GM23338 (cell line): ENCODE measurements around the gene LRRC26. TPM values are rescaled to one million over a fixed set of nuclear protein-coding genes. Genes with fewer than 3 reads are reported as not detected.

Source experiments
- ATAC-seq: fragments of 200-7000 bp; cut with Tn5 transposase; 3 replicates; pipeline ENCODE4 v1.9.1; 2020
- DNase-seq: peaks from one replicate; pipeline ENCODE4 v3.0.0-alpha.2; 2015; ENCODE audit warnings: low spot score
- H2AFZ ChIP-seq: fragments of 200-600 bp; sonication (generic); 2 replicates; pipeline ENCODE4 v1.8.0; 2016; ENCODE audit warnings: antibody characterized with exemption, mild to moderate bottlenecking, moderate library complexity
- H3F3A ChIP-seq: fragments of 200-600 bp; sonication (generic); replicated peaks from 2 replicates; pipeline ENCODE4 v1.8.0; 2017; ENCODE audit warnings: antibody characterized with exemption, mixed run types, low read depth
- H3K27ac ChIP-seq: fragments of 200-600 bp; sonication (generic); 2 replicates; pipeline ENCODE4 v1.6.1; 2016; ENCODE audit warnings: low read depth
- H3K27me3 ChIP-seq: fragments of 200-600 bp; sonication (generic); 2 replicates; pipeline ENCODE4 v1.8.0; 2016; ENCODE audit warnings: mild to moderate bottlenecking, mixed run types, moderate library complexity; ENCODE audit not compliant: insufficient read depth
- H3K36me3 ChIP-seq: fragments of 200-600 bp; sonication (generic); 2 replicates; pipeline ENCODE4 v1.8.0; 2016; ENCODE audit warnings: mild to moderate bottlenecking; ENCODE audit not compliant: insufficient read depth
- H3K4me1 ChIP-seq: fragments of 200-600 bp; sonication (generic); 2 replicates; pipeline ENCODE4 v1.8.0; 2016; ENCODE audit warnings: mild to moderate bottlenecking, moderate library complexity; ENCODE audit not compliant: insufficient read depth
- H3K4me2 ChIP-seq: fragments of 200-600 bp; sonication (generic); 2 replicates; pipeline ENCODE4 v1.7.1; 2017; ENCODE audit warnings: mixed run types
- H3K4me3 ChIP-seq: fragments of 200-600 bp; sonication (generic); 2 replicates; pipeline ENCODE4 v1.6.1; 2016; ENCODE audit warnings: mixed run types
- H3K79me2 ChIP-seq: fragments of 200-600 bp; sonication (generic); replicated peaks from 2 replicates; pipeline ENCODE4 v1.8.0; 2017; ENCODE audit warnings: mild to moderate bottlenecking; ENCODE audit not compliant: insufficient read depth
- H3K9me2 ChIP-seq: fragments of 200-600 bp; sonication (generic); 2 replicates; pipeline ENCODE4 v1.8.0; 2017; ENCODE audit not compliant: insufficient read depth
- H4K20me1 ChIP-seq: fragments of 200-600 bp; sonication (generic); replicated peaks from 2 replicates; pipeline ENCODE4 v1.8.0; 2017; ENCODE audit warnings: mild to moderate bottlenecking; ENCODE audit not compliant: insufficient read depth
- H3K27ac Mint-ChIP-seq: 2 replicates; pipeline ENCODE4 v1.8.0; 2020; ENCODE audit warnings: inconsistent platforms, mild to moderate bottlenecking, moderate library complexity, mixed read lengths
- H3K27me3 Mint-ChIP-seq: 3 replicates; pipeline ENCODE4 v1.8.0; 2022; ENCODE audit warnings: low read depth, mild to moderate bottlenecking, moderate library complexity, mixed read lengths, inconsistent platforms; ENCODE audit not compliant: insufficient read depth, poor library complexity
- H3K36me3 Mint-ChIP-seq: 3 replicates; pipeline ENCODE4 v1.8.0; 2021; ENCODE audit warnings: low read depth, mild to moderate bottlenecking, inconsistent platforms, moderate library complexity, mixed read lengths
- H3K4me1 Mint-ChIP-seq: 3 replicates; pipeline ENCODE4 v1.8.0; 2020; ENCODE audit warnings: mild to moderate bottlenecking, inconsistent platforms, mixed read lengths
- H3K4me3 Mint-ChIP-seq: 3 replicates; pipeline ENCODE4 v1.8.0; 2021; ENCODE audit warnings: moderate library complexity, mild to moderate bottlenecking, inconsistent platforms, mixed read lengths
- H3K9me3 Mint-ChIP-seq: 3 replicates; pipeline ENCODE4 v1.8.0; 2020; ENCODE audit warnings: moderate library complexity, mild to moderate bottlenecking, inconsistent platforms, mixed read lengths
- CREB1 ChIP-seq: fragments of 250-450 bp; sonication (Bioruptor Pico); IDR thresholded peaks from 2 replicates; pipeline ENCODE4 v1.5.0; 2020; ENCODE audit warnings: low read depth, mild to moderate bottlenecking, moderate library complexity
- EZH2 ChIP-seq: fragments of 200-600 bp; sonication (generic); IDR thresholded peaks from one replicate; pipeline ENCODE4 v1.8.0; 2017; ENCODE audit warnings: antibody characterized with exemption, mild to moderate bottlenecking, low read depth; ENCODE audit not compliant: unreplicated experiment
- EZH2phosphoT487 ChIP-seq: fragments of 200-600 bp; sonication (generic); IDR thresholded peaks from one replicate; pipeline ENCODE4 v1.8.1; 2018; ENCODE audit warnings: antibody characterized with exemption; ENCODE audit not compliant: unreplicated experiment
- NANOG ChIP-seq: IDR thresholded peaks from 2 replicates; pipeline ENCODE4 v1.6.1; 2016; ENCODE audit warnings: antibody characterized with exemption, borderline replicate concordance
- POLR2AphosphoS5 ChIP-seq: IDR thresholded peaks from 2 replicates; pipeline ENCODE4 v1.6.1; 2016; ENCODE audit warnings: antibody characterized with exemption, low read depth
- ZNF114 ChIP-seq: fragments of 250-450 bp; sonication (Bioruptor Pico); IDR thresholded peaks from 2 replicates; pipeline ENCODE4 v1.5.0; 2020; ENCODE audit warnings: mild to moderate bottlenecking, moderate library complexity
- ZNF331 ChIP-seq: fragments of 250-450 bp; sonication (Bioruptor Pico); IDR thresholded peaks from 2 replicates; pipeline ENCODE4 v1.5.0; 2020; ENCODE audit warnings: low read depth, mild to moderate bottlenecking, moderate library complexity
- polyA plus RNA-seq: library from polyadenylated mRNA; unstranded; fragments of >200 nt; fragmentation: Nextera tagmentation; extraction: Ambion mirVana; gene quantifications from 2 replicates; pipeline ENCODE4 v1.2.1, GENCODE V29; 2016
- total RNA-seq: library from RNA; depleted of rRNA; stranded (reverse); fragments of >200 nt; shearing (Covaris generic); gene quantifications from 2 replicates; pipeline ENCODE4 v1.2.3, GENCODE V29; 2014
- TF ChIP-seq, protein P1 (sequence below): IDR thresholded peaks from one replicate; pipeline ENCODE4 v1.6.1; 2018; ENCODE audit warnings: antibody characterized with exemption; ENCODE audit not compliant: unreplicated experiment

The LRRC26 gene
- total and polyA plus RNA-seq, 2 experiments from 2014 or later: 0.21 to 4.3 TPM

DNA sequence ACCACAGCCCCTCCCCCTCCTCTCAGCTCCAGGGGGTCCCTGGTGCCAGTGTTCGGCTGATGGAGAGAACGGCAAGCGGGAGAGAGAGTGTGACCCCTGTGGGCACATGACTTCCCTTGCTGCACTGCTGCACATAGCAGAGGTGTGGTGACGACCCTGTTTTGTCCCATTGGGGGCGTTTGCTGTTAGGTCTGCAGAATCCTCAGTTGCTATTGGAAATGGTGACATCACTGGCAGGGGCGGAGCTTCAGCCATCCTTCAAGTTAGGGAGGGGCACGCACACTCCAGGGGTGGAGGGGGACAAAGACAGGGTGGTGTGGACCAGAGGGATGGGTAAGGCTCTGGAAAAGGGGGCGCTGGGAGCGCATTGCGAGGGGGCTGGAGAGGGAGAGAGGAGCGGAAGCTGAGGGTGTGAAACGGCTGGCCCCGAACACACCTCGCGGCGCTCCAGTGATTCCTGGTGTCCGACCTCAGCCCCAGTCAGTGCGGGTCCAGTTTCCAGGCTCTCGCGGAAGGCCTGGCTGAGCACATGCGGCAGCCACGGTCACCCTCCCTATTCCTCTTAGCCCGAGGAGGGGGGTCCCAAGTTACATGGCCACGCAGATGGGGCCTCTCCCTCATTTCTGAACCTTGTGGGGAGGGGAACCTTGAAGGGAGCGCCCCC is 31.7 kb downstream of the LRRC26 start:
- H3K4me1 ChIP-seq: peaks cover 12% of the 10 kb centered on the region
- no peaks in the 10 kb centered on the region for H3K9me3 Mint-ChIP-seq
- peaks cover 48% of the 10 kb centered on the region for H3K27me3 ChIP-seq
- no peaks in the 10 kb centered on the region for H3K9me2 ChIP-seq
- H3K27ac Mint-ChIP-seq: no peak overlapping the region
- peaks cover 62% of the 10 kb centered on the region for H3K27me3 Mint-ChIP-seq
- no peak overlapping the region for H2AFZ ChIP-seq
- no peaks in the 10 kb centered on the region for H3K36me3 ChIP-seq
- peak overlapping the region; percentile 56 for H3K4me3 Mint-ChIP-seq
- H3K27ac ChIP-seq: no peak overlapping the region
- H3K36me3 Mint-ChIP-seq: no peaks in the 10 kb centered on the region
- no peaks in the 10 kb centered on the region for H4K20me1 ChIP-seq
- peak overlapping the region; percentile 51 for H3K4me3 ChIP-seq
- H3F3A ChIP-seq: no peaks in the 10 kb centered on the region
- peak overlapping the region; percentile 78 for H3K4me2 ChIP-seq
- peaks cover 10% of the 10 kb centered on the region for H3K4me1 Mint-ChIP-seq
- peak; percentile 35 for ATAC-seq
- no peaks in the 10 kb centered on the region for H3K79me2 ChIP-seq
- TF ChIP-seq NANOG (no peak), CREB1 (peak; percentile 82)
- DNase-seq: peak; percentile 88

DNA sequence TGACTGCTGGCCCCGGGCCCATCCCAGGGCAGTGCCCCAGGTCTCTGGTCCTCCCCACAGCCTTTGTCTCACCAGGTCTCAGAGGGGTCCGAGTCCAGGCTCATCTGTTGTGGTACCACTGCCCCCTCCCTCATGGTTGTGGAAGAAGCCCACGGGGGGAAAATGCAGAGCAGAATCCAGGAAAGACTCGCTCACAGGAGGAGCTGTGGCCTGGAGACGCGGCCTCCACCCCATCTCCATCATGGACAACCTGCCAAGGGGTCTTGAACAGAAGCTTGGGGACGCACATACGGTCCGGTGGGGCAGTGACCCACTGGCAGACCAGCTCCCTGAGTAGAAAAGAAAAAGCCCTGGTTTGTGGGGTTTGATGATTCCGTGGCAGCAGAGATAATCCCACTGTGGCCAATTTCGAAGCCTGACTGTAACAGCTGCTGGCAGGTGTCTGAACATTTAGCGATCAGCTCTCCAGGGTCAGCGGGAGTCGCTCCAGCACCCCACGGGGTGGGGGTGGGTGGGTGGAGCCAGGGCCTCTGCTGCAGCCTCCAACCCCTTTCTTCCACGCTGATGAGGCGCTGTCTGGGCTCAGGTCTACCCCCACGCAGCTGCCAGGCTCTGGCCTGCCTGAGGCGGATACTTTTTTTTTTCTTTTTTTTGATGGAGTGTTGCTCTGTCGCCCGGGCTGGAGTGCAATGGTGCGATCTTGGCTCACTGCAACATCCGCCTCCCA is 32.8 kb downstream of the LRRC26 start:
- Histone ChIP-seq H3K4me1 (peaks cover 12% of the 10 kb centered on the region), H3K27me3 (peaks cover 48% of the 10 kb centered on the region), H3K9me2 (no peaks in the 10 kb centered on the region), H3K27ac (no peak overlapping the region), H3K79me2 (no peaks in the 10 kb centered on the region), H3K4me3 (no peak overlapping the region), H3K4me2 (no peak overlapping the region), H3F3A (no peaks in the 10 kb centered on the region), H2AFZ (no peak overlapping the region), H3K36me3 (no peaks in the 10 kb centered on the region), H4K20me1 (no peaks in the 10 kb centered on the region)
- TF ChIP-seq EZH2phosphoT487: no peak
- TF ChIP-seq POLR2AphosphoS5: no peak
- no peak for TF ChIP-seq EZH2
- TF ChIP-seq, protein P1, sequence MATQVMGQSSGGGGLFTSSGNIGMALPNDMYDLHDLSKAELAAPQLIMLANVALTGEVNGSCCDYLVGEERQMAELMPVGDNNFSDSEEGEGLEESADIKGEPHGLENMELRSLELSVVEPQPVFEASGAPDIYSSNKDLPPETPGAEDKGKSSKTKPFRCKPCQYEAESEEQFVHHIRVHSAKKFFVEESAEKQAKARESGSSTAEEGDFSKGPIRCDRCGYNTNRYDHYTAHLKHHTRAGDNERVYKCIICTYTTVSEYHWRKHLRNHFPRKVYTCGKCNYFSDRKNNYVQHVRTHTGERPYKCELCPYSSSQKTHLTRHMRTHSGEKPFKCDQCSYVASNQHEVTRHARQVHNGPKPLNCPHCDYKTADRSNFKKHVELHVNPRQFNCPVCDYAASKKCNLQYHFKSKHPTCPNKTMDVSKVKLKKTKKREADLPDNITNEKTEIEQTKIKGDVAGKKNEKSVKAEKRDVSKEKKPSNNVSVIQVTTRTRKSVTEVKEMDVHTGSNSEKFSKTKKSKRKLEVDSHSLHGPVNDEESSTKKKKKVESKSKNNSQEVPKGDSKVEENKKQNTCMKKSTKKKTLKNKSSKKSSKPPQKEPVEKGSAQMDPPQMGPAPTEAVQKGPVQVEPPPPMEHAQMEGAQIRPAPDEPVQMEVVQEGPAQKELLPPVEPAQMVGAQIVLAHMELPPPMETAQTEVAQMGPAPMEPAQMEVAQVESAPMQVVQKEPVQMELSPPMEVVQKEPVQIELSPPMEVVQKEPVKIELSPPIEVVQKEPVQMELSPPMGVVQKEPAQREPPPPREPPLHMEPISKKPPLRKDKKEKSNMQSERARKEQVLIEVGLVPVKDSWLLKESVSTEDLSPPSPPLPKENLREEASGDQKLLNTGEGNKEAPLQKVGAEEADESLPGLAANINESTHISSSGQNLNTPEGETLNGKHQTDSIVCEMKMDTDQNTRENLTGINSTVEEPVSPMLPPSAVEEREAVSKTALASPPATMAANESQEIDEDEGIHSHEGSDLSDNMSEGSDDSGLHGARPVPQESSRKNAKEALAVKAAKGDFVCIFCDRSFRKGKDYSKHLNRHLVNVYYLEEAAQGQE: no peak
- TF ChIP-seq ZNF114 (CRISPR knock-in tag): no peak
- TF ChIP-seq ZNF331 (CRISPR knock-in tag): no peak
- Mint-ChIP-seq H3K27ac (no peak overlapping the region), H3K4me1 (peaks cover 10% of the 10 kb centered on the region), H3K4me3 (no peak overlapping the region), H3K9me3 (no peaks in the 10 kb centered on the region), H3K36me3 (no peaks in the 10 kb centered on the region), H3K27me3 (peaks cover 57% of the 10 kb centered on the region)
- ATAC-seq (no peak), DNase-seq (no peak)
